HCT116 (cell line): ENCODE measurements around the gene FRAS1. TPM values are rescaled to one million over a fixed set of nuclear protein-coding genes. Genes with fewer than 3 reads are reported as not detected.

ENCODE experiments used
- ATAC-seq: fragments of 200-7000 bp; cut with Tn5 transposase; 2 replicates; pipeline ENCODE4 v1.9.1; 2020; ENCODE audit warnings: mild to moderate bottlenecking, moderate library complexity
- BruUV-seq: library from RNA; stranded (reverse); fragments of 400-500 nt; replicated peaks from 2 replicates; lab custom pipeline; 2021; lab: Mats Ljungman, UMichigan
- CTCF ChIA-PET: fragments of 300-600 bp; sonication (Branson Sonifier 250); formaldehyde crosslinking; loops from one replicate; lab custom pipeline; 2021; ENCODE audit warnings: antibody characterized with exemption; lab: Charles Lee
- POLR2A ChIA-PET: fragments of 300-600, 350-600 bp; sonication (Branson Sonifier 250); formaldehyde crosslinking; loops from one replicate; lab custom pipeline; 2021; ENCODE audit warnings: antibody characterized with exemption; lab: Charles Lee
- RAD21 ChIA-PET, 2 experiments: fragments of 300-600 bp; sonication (Branson Sonifier 250); formaldehyde crosslinking; loops; one replicate each; lab custom pipeline; 2023; ENCODE audit warnings: low total read pairs in 2 of 2; ENCODE audit not compliant: uncharacterized antibody in 2 of 2, unreplicated experiment in 2 of 2, low non-redundant PET in 1 of 2; lab: Charles Lee
- DNase-seq: peaks from one replicate; pipeline ENCODE4 v3.0.0-alpha.2; 2010; ENCODE audit warnings: low read depth, low spot score
- H2AFZ ChIP-seq: fragments of 200-600 bp; shearing (Covaris generic), sonication (generic); 2 replicates; pipeline ENCODE4 v1.6.1; 2017; ENCODE audit warnings: low read depth, mixed run types, mixed read lengths, antibody characterized with exemption, low read length; ENCODE audit not compliant: poor library complexity, severe bottlenecking
- H3K27ac ChIP-seq: 2 replicates; pipeline ENCODE4 v1.5.1; 2012; ENCODE audit warnings: low read depth, low read length
- H3K27me3 ChIP-seq: fragments of 200-600 bp; sonication (generic); 2 replicates; pipeline ENCODE4 v1.6.1; 2016; ENCODE audit warnings: mixed run types, low read length, mixed read lengths; ENCODE audit not compliant: insufficient read depth
- H3K36me3 ChIP-seq, 2 experiments: fragments of 200-500 bp in 1 of 2; fragments of 200-600 bp in 1 of 2; sonication (Bioruptor generic) in 1 of 2; sonication (generic) in 1 of 2; 2 replicates each; pipeline versions ENCODE4 v1.5.1 to v1.6.1; 2014 to 2016; ENCODE audit warnings: low read length in 2 of 2, inconsistent platforms in 1 of 2, mixed read lengths in 1 of 2, mixed run types in 1 of 2; ENCODE audit not compliant: insufficient read depth in 2 of 2, control insufficient read depth in 1 of 2
- H3K4me1 ChIP-seq, 2 experiments: fragments of 200-600 bp in 1 of 2; sonication (generic) in 1 of 2; 2 replicates each; pipeline versions ENCODE4 v1.5.1 to v1.6.1; 2012 to 2017; ENCODE audit warnings: low read length in 2 of 2, inconsistent platforms in 1 of 2, mild to moderate bottlenecking in 1 of 2, mixed read lengths in 1 of 2, mixed run types in 1 of 2, moderate library complexity in 1 of 2; ENCODE audit not compliant: insufficient read depth in 2 of 2, control insufficient read depth in 1 of 2
- H3K4me2 ChIP-seq: fragments of 200-600 bp; sonication (generic); 2 replicates; pipeline ENCODE4 v1.6.1; 2017; ENCODE audit warnings: mixed run types, low read length, mixed read lengths
- H3K4me3 ChIP-seq, 2 experiments: fragments of 200-600 bp in 1 of 2; sonication (generic) in 1 of 2; replicated peaks in 1 of 2; 2 replicates each; pipeline ENCODE4 v1.5.1; 2011 to 2016; ENCODE audit warnings: low read length in 2 of 2, control low read depth in 1 of 2, low read depth in 1 of 2, mild to moderate bottlenecking in 1 of 2, mixed read lengths in 1 of 2, mixed run types in 1 of 2
- H3K79me2 ChIP-seq: fragments of 200-600 bp; sonication (generic); 2 replicates; pipeline ENCODE4 v1.6.1; 2017; ENCODE audit warnings: mild to moderate bottlenecking, mixed run types, low read length, moderate library complexity, mixed read lengths; ENCODE audit not compliant: insufficient read depth
- H3K9ac ChIP-seq: fragments of 200-600 bp; sonication (generic); 2 replicates; pipeline ENCODE4 v1.6.1; 2016; ENCODE audit warnings: low read length, mixed read lengths
- H3K9me2 ChIP-seq: fragments of 200-600 bp; sonication (generic), shearing (Covaris generic); 2 replicates; pipeline ENCODE4 v1.6.1; 2017; ENCODE audit warnings: mixed run types, mild to moderate bottlenecking, moderate library complexity; ENCODE audit not compliant: insufficient read depth
- H3K9me3 ChIP-seq, 2 experiments: fragments of 200-500 bp in 1 of 2; fragments of 200-600 bp in 1 of 2; sonication (Bioruptor generic) in 1 of 2; sonication (generic) in 1 of 2; 2 replicates each; pipeline ENCODE4 v1.6.1; 2014 to 2017; ENCODE audit warnings: low read length in 2 of 2, mixed read lengths in 2 of 2, inconsistent platforms in 1 of 2, low read depth in 1 of 2, mild to moderate bottlenecking in 1 of 2, mixed run types in 1 of 2, moderate library complexity in 1 of 2; ENCODE audit not compliant: control insufficient read depth in 1 of 2, insufficient read depth in 1 of 2
- H4K20me1 ChIP-seq: fragments of 200-600 bp; sonication (generic), shearing (Covaris generic); 2 replicates; pipeline ENCODE4 v1.6.1; 2017; ENCODE audit warnings: mixed run types, mild to moderate bottlenecking, moderate library complexity; ENCODE audit not compliant: insufficient read depth
- CEBPB ChIP-seq: IDR thresholded peaks from 2 replicates; pipeline ENCODE4 v1.6.1; 2012; ENCODE audit warnings: low read depth
- EZH2phosphoT487 ChIP-seq: fragments of 200-600 bp; IDR thresholded peaks from 2 replicates; pipeline ENCODE4 v1.6.1; 2018; ENCODE audit warnings: antibody characterized with exemption, borderline replicate concordance
- POLR2A ChIP-seq: IDR thresholded peaks from 2 replicates; pipeline ENCODE4 v1.7.0; 2011; ENCODE audit warnings: borderline replicate concordance; ENCODE audit not compliant: insufficient read depth, insufficient read length; ENCODE audit errors: extremely low read depth
- RAD21 ChIP-seq: IDR thresholded peaks from 2 replicates; pipeline ENCODE4 v1.6.1; 2012; ENCODE audit warnings: low read depth, mild to moderate bottlenecking
- ZFX ChIP-seq: fragments of 450-650 bp; IDR thresholded peaks from 2 replicates; pipeline ENCODE4 v1.6.1; 2017
- intact Hi-C: fragments of 100-400 bp; cut with micrococcal nuclease; formaldehyde crosslinking; loops from 2 replicates; pipeline ENCODE4 v1.10.0; 2022
- total RNA-seq: library from RNA; stranded (reverse); gene quantifications from one replicate; pipeline ENCODE4 v1.2.1, GENCODE V29; 2021; ENCODE audit not compliant: unreplicated experiment

Gene FRAS1
- total RNA-seq, 1 experiment from 2014 or later, result 33.5 TPM

GRCh38 chr4:78137532-78137931, 80.4 kb downstream of the FRAS1 start:
- CTCF ChIA-PET, result no interaction called here
- intact Hi-C loops, result no loop called here
- ATAC-seq (no peak), DNase-seq (no peak)
- no peaks in the 10 kb centered on the region for H3K9me3 ChIP-seq
- no peaks in the 10 kb centered on the region for H4K20me1 ChIP-seq
- H3K27me3 ChIP-seq, result no peaks in the 10 kb centered on the region
- no peak overlapping the region for H3K27ac ChIP-seq
- no peaks in the 10 kb centered on the region for H3K36me3 ChIP-seq
- RAD21 ChIA-PET, result no interaction called here
- POLR2A ChIA-PET, result no interaction called here
- no peak overlapping the region for H3K4me3 ChIP-seq
- H3K4me1 ChIP-seq, result peaks cover 0 to 6% of the 10 kb centered on the region in 2 experiments; a peak in 2 of 4 replicates
- peaks cover 4% of the 10 kb centered on the region; the same call in 1 of the 2 replicates for H3K79me2 ChIP-seq
- H3K9ac ChIP-seq, result no peak overlapping the region
- no peaks in the 10 kb centered on the region for H3K9me2 ChIP-seq
- H3K4me2 ChIP-seq, result no peak overlapping the region
- H2AFZ ChIP-seq, result no peak overlapping the region
- TF ChIP-seq CEBPB (no peak), ZFX (no peak)
- TF ChIP-seq, all 23 proteins: peak for 0
- BruUV-seq, result no TSS peak

- Histone ChIP-seq H3K36me3 (no peaks in the 10 kb centered on the region), H3K27ac (no peak overlapping the region), H3K9ac (no peak overlapping the region), H3K4me1 (peaks cover 0 to 6% of the 10 kb centered on the region in 2 experiments; a peak in 2 of 4 replicates), H3K9me2 (no peaks in the 10 kb centered on the region), H3K4me3 (no peak overlapping the region), H3K9me3 (no peaks in the 10 kb centered on the region), H3K79me2 (peaks cover 4% of the 10 kb centered on the region; the same call in 1 of the 2 replicates), H2AFZ (no peak overlapping the region), H3K4me2 (no peak overlapping the region), H4K20me1 (no peaks in the 10 kb centered on the region), H3K27me3 (no peaks in the 10 kb centered on the region)
- ChIA-PET RAD21 (no interaction called here), POLR2A (no interaction called here), CTCF (no interaction called here)
- no peak for DNase-seq
- intact Hi-C loops, result no loop called here
- TF ChIP-seq RAD21, result no peak
- no peak for TF ChIP-seq POLR2A
- no peak for TF ChIP-seq EZH2phosphoT487
- BruUV-seq, result no TSS peak
- ATAC-seq, result no peak
Observed at GRCh38 chr4:78138252-78138651, 81.1 kb downstream of the FRAS1 start.
